Measurements from ENCODE around the gene EXOC6B.

- TF ChIP-seq REST (IDR thresholded peaks at IDR 0.05; ENCODE audit: low read depth) (no peak), FOXM1 (IDR thresholded peaks at IDR 0.05; ENCODE audit: borderline replicate concordance, low read depth) (no peak), MAX (IDR thresholded peaks at IDR 0.05) (no peak), CREB1 (IDR thresholded peaks at IDR 0.05; ENCODE audit: low read depth) (no peak), EP300 (IDR thresholded peaks at IDR 0.05; ENCODE audit: borderline replicate concordance) (no peak), YY1 (IDR thresholded peaks at IDR 0.05; ENCODE audit: low read depth) (no peak)
These were observed 19.4 kb downstream of the EXOC6B start for GRCh38 chr2:72806280-72806945.
